ENCODE results near the gene PNPLA2. TPM values are rescaled to one million over a fixed set of nuclear protein-coding genes. Genes with fewer than 3 reads are reported as not detected.

The PNPLA2 gene, protein sequence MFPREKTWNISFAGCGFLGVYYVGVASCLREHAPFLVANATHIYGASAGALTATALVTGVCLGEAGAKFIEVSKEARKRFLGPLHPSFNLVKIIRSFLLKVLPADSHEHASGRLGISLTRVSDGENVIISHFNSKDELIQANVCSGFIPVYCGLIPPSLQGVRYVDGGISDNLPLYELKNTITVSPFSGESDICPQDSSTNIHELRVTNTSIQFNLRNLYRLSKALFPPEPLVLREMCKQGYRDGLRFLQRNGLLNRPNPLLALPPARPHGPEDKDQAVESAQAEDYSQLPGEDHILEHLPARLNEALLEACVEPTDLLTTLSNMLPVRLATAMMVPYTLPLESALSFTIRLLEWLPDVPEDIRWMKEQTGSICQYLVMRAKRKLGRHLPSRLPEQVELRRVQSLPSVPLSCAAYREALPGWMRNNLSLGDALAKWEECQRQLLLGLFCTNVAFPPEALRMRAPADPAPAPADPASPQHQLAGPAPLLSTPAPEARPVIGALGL
- 43.7 and 45.4 TPM in 2 replicates for total RNA-seq (2014; rRNA removed)
- polyA plus RNA-seq (2012) = 83.1 TPM

DNA sequence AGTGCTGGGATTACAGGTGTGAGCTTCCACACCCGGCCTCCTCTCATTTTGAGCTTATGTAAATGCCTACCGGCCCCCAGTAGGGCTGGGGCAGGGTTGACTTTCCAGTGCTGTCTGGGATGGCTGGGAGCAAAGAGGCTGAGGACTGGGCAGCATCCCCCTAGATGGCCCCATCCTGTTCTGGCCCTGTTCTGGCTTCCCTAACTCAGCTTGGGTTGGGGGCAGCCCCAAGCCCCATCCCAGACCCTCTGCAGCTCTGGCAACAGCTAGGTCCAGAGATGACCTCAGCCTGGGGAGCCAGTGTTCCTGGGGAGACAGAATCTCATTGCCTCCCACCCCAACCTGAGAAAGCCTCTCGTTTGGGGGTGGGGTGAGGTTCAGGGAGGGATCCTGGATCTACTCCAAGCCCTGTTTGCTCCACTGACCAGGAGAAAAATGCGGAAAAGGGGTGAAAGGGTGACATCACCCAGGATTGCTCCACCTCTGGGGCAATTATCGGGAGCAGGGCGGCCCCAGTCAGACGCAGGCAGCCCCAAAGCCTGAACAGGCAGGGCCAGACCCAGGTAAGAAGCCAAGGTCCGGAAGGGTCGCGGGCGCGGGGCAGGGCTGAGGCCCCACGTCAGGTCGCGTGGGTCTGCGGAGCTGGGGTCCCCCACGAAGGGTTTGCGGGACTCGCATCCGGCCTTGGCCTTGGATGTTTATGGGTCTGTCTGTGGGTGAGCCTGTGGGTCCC lies at the start of gene PNPLA2:
TSS of gene PNPLA2 (plus strand) at position 519 of the 733 bp plus-strand sequence. CDS start 805 bp downstream, outside the sequence.
- DNase-seq (ENCODE audit: low read depth) = no peak

DNA sequence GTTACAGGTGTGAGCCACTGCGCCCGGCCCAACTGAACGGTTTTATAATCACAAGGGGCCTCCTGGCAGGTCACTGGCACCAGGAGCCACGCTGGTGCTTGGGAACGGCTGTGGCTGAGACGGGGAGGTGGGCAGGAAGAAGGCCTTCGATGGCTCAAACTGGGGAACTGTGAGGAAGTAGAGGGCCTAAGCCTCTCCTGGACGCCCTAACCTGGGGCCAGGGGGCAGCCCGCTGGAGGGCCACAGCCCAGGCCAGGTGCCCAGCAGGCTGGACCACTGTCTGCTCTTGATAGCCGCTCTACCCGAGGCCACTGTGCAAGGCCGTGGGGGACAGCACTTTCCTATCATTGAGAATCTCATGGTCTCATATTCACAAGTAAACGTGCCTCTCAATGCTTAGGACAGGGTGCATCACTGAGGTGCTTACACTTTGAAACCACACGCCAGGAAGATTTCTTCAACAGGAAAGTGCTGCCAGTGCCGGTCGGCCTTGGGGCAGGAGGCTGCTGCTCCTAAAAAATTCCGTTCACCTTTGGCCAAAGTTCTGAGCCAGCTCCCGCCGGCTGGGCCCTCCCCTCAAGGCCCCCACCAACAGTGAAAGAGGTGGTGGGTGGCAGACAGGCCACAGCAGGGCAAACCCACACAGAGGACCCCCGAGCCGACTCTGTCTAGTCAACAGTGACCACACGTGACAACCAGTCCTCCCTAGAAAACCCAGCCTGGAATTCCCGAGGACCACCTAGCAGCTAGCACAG lies 48.6 kb upstream of the PNPLA2 start:
- DNase-seq (ENCODE audit: low read depth) = no peak

DNA sequence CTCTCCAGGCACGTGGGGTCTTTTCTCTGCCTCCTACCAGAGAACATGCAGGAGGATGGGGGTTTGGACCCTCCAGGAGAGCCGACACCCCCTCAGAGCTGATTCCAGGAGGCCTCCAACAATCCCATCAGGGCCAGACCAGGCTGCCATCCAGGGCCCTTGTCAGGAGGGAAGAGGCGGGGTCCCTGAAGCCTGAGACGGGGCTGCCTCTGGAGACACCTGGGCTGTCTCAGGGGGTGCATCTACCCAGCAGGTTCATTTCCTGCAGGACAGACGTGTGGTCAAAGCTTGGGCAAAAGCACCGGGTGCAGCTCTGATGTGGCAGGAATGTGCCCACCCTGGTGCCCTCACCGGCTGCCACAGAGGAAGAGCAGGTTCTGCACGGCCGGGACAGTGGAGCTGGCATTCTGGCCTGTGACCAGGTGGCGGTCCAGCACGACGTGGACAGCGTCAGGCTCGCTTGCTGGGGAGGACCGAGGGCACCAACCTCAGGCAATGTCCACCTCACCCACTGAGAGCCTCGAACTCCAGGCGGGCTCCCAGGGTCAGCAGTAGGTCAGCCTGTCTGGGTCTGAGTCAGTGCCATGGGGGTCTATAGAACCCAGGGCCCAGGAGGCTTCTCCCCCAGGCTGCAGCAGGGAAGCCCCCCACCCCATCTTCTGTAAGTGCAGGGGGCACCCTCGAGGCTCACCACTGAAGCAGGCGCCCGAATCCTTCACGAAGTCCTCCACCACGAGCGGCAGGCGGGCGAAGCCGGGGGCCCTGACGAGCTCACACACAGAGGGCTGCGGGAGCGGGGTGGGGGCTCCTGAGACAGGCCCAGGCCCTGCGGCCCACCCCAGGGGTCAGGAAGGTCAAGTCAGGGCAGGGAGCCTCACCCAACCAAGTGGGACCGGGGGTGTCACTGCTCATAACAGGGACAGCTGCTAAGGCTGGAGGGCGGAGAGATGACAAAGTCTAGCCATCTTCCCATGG lies 47.8 kb upstream of the PNPLA2 start:
- no peak for DNase-seq (ENCODE audit: low read depth)

DNA sequence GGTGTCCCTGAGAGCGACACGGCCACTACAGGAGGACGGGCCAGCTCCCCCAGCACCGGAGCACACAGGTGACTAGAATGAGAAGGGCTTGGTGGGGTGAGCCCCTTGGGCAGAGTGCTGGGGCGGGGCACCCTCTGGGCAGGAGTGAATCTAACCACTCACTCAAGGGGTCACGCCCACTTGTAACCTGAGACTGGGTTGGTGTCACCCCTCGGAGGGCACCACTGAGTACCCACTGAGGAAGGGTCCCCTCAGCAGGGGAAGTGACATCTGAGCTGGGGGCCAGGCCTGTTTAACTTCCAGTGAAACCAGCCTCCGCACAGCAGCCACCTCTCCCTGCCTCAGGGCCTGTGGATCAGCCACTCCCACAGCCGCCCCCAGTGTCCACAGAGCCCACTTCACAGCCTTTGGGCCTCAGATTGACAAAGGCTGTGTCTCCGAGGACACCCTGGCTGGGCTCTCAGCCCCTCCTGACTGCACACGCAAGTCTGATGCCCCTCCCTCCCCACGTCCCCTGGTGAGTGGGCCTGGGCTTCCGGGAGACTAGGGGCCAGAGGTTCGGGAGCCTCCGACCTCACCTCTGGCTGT lies 47.0 kb upstream of the PNPLA2 start:
- DNase-seq (ENCODE audit: low read depth) = no peak

DNA sequence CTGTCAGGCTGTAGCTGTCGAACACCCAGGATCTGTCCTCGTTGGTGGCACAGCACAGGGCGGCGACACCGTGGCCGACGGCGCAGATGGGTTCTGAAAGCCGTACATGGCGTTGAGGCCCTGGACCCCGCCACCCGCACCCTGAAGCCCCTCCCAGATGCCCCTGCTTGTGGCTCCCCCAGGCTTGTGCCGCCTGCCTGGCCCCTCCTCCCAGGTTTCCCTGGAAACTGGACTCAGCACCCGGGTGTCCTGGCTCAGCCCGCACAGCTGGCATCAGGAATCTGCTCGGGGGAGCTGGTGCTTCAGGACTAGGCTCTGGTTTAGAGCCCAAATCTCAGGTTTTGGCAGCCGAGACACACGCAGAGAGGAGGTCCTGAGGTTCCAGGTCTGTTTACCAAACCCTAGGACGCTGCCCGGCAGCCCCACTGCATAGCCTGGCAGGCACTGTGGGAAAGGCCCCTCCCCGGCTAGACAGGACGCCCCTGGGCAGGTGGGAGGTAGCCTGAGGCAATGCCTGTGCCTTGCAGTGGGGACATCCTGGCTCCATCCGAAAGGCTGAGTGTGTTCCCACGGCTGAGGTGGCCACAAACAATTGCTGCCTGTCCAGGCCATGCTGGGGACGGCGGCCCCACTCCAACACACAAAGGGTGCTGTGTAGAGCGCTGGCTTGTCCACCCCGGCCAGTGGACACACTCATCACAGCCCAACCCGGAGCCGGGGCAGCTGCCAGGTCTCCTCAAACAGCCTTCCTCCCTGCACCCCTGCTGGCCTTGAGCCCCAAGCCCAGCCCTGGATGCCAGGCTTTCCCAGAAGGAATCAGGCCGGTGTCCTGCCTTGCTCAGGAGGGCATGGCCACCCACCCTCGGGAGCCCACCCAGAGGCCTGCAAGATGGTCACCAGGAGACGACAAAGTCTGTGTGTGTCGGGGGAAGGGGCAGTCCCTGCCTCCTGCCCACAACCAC lies 46.0 kb upstream of the PNPLA2 start:
- no peak for DNase-seq (ENCODE audit: low read depth)

DNA sequence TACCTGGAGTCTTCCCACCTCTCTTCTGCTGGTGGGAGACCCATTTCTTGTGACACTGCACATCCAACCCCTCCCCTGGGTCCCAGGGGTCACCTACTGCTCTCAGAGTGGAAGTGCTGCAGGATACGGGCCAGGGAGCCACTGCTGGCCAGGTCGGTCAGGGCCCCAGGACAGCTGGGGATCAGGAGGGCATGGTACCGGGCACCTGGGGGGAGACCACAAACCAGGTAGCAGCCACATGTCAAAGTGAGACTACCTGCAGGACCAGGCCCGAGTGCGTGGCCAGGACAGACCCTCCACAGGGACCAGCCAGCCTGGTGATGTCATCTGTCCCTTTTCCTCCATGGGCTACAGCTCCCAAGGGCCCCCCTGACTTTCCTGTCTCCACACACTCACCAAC lies 45.3 kb upstream of the PNPLA2 start:
- no peak for DNase-seq (ENCODE audit: low read depth)

DNA sequence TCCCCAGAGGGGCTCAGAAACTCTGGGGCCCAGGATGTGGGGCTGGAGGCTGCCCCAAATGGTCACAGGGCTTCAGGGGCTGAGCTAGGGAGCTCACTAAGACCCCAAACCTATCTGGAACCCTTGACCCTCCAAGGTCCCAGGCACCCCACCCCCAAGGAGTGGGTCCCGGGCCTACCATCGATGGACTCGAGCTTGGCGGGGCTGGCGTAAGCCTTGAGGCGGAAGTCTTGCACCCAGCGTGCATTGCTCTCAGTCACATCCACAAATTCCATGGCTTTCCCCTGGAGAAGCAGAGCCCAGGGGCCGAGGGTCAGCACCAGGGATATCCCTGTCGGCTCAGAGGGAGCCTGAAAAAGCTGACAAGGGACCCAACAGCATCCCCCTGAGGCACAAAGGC lies 44.9 kb upstream of the PNPLA2 start:
- DNase-seq (ENCODE audit: low read depth) = no peak

DNA sequence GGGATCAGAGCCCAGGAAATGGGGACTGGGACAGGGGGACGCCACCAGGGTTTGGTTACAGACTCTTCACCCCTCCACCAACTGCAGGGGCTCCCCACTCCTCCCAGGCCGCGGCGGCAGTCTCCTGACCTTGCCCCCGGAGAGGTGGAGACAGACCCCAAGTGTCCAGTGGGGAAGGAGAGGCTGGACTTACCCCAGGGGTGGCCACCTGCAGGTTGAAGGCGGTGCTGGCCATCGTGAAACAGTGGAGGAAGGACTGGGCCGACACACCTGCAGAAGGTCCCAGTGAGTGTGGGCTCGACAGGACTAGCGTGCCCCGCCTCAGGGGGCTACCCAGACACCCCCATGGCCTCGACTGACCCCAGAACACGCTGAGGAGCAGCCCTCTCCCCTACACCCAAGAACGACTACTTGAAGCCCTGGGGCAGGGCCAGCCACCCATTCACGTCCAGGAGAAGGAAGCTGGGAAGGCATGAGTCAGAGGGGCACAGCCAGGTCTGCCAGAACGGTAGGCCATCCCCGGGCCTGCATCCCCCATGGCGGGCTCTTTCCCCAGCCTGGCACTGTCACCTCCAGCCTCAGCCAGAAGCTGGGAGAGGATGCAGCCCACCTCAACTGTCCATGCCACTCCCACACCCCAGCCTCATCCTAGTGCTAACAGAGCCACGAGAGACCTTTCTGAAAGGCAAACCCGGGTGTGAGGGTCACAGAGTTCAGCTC lies 43.7 kb upstream of the PNPLA2 start:
- DNase-seq (ENCODE audit: low read depth) = no peak

DNA sequence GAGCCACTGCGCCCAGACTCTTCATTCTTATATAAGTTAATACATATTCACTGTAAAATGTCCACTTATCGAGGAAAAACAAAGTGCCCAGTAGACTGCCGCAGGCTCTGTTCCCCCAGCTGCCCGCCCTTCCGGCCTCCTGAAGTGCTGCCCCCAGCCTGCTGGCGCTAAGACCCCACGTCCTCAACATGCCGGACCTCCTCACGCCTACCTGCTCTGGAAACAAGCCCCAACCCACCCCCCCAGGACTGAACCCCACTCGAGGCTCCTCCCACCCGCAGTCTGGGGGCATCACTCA lies 42.5 kb upstream of the PNPLA2 start:
- no peak for DNase-seq (ENCODE audit: low read depth)

DNA sequence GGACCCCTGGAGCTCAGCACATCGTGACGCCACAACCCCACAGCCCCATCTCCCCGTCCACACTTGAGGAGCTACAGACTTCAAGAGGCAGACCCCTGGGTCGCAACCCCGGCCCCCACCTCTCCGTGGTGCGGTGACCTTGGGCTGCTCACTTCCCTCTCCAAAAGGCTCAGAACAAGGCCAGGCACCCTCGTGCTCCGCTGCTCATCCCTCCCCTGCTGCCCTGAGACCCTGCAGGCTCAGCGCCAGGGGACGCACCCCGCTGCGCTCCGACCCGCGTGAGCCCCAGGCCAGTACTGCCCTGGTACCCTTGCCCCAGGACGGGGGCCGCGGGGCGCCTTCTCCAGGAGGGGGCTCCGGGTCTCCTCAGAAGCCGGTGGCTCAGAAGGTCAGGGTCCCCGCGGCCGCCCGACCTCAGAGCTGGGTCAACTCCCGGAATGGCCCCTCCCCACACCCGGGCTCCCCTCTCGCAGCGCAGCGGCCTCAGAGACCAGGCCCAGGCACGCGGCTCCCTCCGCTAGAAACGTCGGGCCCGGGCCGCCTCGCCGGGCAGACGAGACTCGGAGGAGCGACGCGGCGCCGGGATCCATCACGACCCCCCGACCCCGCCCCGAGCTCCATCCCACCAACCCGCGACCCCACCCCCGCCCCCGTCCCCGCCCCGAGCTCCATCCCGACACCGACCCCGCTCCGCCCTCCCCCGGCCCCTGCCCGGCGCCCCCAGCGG lies 42.0 kb upstream of the PNPLA2 start:
- DNase-seq (ENCODE audit: low read depth) = no peak

DNA sequence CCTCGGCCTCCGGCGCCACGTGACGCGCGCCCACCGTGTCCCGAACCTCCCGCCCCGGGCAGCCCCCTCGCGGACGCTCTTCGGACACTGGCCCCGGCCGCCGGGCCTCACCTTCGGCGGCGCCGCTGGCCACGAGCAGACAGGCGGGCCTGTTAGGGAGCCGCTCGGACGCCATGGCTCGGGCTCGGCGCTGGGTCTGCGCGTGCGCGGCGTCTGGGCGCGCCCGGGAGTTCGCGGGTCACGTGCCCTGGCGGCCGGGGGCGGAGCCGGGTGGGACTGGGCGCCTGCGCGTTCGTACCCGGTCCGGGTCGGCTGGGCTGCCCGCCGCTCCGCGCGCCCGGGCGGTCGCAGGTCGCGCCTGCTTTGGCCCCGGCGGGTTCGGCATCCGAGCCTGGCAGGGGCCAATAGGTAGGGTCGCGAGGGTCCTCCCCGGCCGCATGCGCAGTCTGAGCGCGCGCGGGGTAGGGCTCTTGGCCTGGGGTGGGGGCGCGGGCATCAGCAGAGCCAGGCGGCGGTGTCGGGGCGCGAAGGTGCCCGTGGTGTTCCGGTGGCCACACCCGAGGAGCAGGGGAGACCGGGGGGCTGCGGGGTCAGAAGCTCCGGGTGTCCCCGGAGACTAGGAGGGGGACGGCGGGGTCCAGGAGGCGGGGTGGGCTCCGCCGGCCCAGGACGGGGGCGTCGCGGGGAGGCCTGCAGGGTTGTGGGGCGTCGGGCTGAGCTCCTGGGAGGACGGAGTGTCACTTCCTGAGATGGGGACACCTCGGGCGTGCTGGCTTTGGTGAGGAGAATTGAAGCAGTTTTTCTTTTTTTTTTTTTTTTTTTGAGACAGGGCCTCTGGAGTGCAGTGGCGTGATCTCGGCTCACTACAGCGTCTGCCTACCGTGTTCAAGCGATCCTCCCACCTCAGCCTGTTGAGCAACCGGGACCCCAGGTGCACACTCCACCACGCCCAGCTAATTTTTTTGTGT lies 41.1 kb upstream of the PNPLA2 start, which contains the start of gene GATD1:
TSS of gene GATD1 (minus strand) at position 200 of the 968 bp plus-strand sequence. CDS start at position 175, 25 bp downstream.
- DNase-seq (ENCODE audit: low read depth) = peak; percentile 81

DNA sequence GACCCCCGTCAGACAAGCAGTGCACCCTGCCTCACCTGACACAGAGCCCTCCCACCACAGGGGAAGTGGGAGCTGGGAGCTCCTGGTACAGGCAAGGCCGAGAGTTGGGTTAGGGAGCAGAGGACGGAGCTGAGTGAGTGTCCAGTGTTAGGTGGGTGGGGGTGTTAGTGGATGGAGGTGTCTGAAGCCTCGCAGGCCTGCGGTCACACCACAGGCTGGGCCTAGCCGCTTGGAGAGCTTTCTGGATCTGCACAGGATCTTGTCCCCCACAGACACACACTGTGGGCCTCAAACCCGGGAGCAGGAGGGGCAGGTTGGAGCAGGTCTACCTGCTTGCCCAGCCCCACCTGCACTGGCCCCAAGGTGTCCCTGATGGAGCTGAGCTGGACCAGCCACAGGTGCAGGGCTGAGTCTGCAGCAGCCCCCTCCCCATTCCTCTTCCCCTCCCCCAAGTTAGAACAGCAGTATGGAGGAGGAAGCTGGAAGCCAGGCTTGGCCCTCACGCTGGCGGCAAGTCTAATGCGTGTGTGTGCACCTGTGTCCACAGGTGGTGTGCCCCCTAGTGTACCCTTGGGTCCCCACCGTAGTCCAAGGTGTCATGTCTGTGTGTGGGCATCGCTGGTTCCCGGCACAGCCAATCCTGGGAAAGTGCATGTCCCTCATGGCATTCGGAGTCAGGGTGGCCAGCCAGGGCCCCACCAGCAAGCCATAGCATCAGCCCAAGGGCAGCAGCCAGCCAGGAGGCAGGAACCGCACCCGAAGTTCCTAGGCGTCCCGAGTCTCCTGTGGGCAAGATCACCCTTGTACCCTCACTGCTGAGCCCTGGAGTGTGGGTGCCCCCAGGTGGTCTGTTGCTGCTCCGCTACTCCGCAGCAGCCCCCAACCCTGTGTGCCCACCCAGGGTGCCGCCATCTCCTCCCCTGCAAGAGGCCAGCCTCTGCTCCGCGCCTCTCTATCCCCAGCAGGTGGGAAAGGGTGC lies 39.4 kb upstream of the PNPLA2 start:
- DNase-seq (ENCODE audit: low read depth) = no peak

DNA sequence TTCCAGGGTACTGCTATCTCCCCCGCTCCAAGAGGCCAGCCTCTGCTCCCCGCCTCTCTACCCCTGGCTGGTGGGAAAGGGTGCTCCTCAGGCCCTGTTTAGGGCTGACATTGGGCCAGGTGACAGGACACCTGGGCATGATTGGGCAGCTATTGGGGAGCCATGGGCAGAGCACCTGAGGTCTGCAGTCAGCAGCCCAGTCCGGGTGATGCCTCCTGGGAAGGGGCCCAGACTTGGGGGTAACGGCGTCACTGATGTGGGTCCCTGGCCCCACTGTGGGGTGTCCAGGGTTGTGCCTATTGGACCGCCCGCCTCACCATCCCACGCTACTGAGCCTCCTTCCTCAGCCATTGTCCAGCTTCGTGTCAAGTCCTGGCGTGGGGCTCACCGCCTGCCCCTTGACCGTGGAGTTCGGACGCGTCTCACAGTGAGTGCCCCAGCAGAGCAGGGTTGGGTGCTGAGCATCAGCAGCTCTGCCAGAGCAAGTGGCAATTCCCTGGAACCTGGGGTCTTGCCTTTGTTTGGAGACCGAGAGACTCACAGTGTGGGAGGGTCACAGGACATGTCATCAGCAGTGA lies 38.7 kb upstream of the PNPLA2 start:
- no peak for DNase-seq (ENCODE audit: low read depth)

DNA sequence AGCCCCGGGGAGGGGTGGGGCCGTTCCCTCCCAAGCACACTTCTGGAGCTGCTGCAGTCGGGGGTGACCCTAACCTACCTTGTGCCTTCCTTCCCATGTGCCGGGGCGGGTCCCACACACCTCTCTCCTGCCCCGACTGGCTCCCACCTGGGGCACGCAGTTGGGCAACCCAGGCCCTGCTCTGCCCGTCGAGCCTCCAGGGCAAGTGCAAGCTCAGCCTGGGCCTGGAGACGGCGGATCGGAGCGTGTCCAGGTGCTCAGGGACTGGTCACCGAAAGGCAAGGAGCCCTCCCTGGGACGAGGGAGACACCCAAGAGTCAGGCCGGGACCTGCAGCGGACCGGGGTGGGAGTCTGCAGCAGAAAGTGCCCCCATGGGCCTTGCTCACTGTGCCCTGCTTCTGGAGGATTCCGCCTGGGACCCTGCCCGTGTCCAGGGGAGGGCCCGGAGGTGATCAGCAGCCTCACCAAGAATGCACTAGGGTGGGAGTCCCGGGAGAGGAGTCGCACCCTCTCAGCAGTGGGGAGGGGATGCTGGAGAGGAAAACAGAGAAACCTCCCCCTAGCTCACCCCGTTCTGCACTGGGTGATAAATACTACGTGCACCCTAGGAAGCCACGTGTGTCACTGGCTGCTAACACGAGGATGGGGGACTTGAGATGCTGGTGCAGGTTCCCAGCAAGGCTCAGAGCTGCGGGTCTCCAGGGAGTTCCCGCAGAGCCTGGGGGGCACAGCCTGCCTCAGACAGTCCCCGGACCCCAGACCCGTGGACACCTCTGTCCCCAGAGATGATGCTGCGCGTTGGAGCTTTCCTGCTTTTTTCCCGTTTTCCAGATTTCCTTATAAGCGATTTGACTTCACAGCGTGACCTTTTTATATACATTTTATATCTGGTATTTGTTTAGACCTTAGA lies 36.2 kb upstream of the PNPLA2 start:
- no peak for DNase-seq (ENCODE audit: low read depth)

All from LHCN-M2 (cell line).